HG03108 (cell line): ENCODE data around the gene TESK2.
A peak's percentile ranks its signal among the peaks of the same experiment; 100 is the strongest.
"Not testable (repeated sequence)": the region's sequence is repeated elsewhere in the genome, so short reads cannot be mapped to it uniquely, and the experiment has no call there.

Source experiments
- ATAC-seq: cut with Tn5 transposase; IDR thresholded peaks from one replicate; pipeline ENCODE4 v1.9.1; 2021; ENCODE audit warnings: moderate library complexity; ENCODE audit not compliant: unreplicated experiment

The TESK2 gene

GRCh38 chr1:45421935-45422334 is 69.0 kb downstream of the TESK2 start:
- ATAC-seq: no peak

GRCh38 chr1:45414746-45415145 is 76.2 kb downstream of the TESK2 start:
- no peak for ATAC-seq

DNA sequence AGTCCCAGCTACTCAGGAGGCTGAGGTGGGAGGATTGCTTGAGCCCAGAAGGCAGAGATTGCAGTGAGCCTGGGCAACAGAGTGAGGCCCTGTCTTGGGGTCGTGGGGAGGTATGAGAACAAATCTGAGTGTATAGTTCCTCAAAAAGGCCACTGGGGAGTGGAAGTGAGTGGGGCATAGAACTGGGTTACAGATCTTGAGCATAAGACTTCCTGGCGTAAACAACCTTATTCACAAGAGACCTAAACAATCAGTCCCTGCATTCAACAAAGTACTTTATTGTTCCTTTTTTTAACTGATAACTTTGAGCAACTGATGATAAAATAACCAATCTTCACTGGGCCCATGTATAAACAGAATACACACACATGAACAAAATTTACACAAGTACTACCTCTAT is 78.1 kb downstream of the TESK2 start:
- no peak for ATAC-seq

DNA sequence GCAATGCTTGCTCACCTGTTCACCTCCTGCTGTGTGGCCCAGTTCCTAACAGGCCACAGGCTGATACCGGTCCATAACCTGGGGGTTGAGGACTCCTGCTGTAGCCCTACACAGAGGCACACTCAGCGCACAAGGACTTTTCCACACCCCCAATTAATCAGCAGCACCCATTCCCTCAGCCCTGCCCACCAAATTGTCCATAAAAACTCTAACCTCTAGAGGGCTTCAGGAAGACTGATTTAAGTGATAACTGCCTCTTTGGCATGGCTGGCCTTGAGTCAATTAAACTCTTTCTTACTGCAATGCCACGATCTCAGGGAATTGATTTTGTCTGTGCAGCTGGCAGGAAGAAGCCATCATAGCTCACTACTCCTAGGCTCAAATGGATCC is 79.5 kb downstream of the TESK2 start:
- no peak for ATAC-seq

DNA sequence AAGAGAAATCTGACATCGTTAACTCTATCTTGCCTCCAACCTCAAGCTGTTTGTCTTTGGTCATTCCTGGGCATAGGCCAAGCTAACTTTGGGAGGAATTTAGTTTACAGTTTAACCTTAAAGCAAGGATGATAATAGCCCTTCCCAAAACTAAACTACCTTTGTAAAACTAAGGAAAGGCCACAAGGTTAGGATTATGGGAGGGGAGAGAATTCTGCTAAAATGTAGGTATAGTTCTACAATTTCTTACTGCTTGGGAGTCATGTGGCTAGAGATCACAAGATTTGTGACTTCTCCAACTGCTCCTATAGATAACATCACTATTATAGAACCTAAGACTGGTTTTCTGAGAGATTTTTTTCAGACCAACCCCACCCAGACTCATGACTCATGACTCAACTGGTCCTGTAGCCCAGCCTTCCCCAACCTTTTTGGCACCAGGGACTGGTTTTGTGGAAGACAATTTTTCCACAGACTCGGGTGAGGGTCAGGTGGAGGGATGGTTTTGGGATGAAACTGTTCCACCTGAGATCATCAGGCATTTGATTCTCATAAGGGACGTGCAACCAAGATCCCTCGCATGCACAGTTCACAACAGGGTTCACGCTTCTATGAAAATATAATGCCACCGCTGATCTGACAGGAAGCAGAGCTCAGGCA is 80.0 kb downstream of the TESK2 start:
- ATAC-seq: no peak

GRCh38 chr1:45409276-45409675 is 81.7 kb downstream of the TESK2 start:
- no peak for ATAC-seq

DNA sequence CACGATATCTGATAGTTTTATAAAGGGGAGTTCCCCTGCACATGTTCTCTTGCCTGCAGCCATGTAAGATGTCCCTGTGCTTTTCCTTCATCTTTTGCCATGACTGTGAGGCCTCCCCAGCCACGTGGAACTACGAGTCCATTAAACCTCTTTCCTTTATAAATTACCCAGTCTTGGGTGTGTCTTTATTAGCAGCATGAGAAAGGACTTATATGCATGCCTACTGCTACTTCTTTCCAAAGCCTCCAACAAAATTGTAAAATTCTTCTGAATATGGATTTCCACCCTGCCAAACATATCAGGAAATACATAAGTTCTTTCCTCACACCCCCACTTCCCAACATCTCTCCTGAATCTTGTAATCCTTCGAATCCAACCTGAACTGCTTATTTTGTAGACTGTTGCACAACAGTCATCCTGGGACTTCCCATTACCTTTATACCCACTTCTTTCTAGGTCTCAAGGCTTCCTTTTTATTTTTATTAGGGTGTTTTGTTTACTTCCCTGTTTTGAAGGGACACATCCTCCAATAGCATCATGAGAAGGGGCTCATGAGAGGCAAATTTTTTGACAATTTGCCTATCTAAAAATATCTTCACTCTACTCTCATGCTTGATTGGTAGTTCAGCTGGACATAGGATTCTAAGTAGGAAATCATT is 83.2 kb downstream of the TESK2 start:
- no peak for ATAC-seq

GRCh38 chr1:45405636-45406035 is 85.3 kb downstream of the TESK2 start:
- no peak for ATAC-seq

- no peak for ATAC-seq
Observed at GRCh38 chr1:45403718-45404117, 87.2 kb downstream of the TESK2 start.

GRCh38 chr1:45403298-45403697 is 87.7 kb downstream of the TESK2 start:
- ATAC-seq: no peak

GRCh38 chr1:45401524-45401923 is 89.4 kb downstream of the TESK2 start:
- no peak for ATAC-seq

DNA sequence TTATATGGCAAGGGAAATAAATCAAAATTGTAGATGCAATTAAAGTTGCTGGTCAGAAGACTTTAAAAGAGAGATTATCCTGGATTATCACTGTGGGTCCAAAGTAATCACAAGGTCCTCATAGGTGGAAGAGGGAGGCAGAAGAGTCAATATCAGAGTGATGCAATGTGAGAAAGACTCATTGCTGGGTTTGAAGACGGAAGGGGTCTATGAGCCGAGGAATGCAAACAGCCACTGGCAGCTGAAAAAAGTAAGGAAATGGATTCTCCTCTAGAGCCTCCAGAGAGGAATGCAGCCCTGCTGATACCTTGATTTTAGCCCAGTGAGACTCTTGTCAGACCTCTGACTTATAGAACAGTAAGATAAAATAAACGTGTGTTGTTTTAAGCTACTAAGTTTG is 90.9 kb downstream of the TESK2 start:
- no peak for ATAC-seq

- no peak for ATAC-seq
Observed at GRCh38 chr1:45397285-45397684, 93.7 kb downstream of the TESK2 start.

- ATAC-seq: no peak
Observed at GRCh38 chr1:45395582-45395981, 95.4 kb downstream of the TESK2 start.

- no peak for ATAC-seq
Observed at GRCh38 chr1:45395051-45395450, 95.9 kb downstream of the TESK2 start.

DNA sequence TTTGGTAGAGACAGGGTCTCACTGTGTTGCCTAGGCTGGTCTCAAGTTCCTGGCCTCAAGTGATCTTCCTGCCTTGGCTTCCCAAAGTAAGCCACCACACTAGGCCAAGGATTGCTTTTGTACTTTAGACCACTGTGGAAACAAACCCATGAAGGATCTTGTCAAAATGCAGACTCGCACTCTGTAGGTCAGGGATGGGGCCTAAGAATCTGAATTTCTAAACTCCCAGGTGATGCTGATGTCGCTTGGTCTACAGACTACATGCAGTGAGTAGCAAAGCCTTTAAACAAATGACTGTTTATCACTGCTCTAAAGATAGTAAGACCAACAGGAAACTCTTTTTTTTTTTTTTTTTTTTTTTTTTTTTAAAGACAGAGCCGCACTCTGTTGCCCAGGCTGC is 96.6 kb downstream of the TESK2 start:
- peak; percentile 74 for ATAC-seq

- peak; percentile 64 for ATAC-seq
Observed at GRCh38 chr1:45393718-45394302, 97.2 kb downstream of the TESK2 start.

GRCh38 chr1:45386219-45386618 is 104.7 kb downstream of the TESK2 start:
- no peak for ATAC-seq

DNA sequence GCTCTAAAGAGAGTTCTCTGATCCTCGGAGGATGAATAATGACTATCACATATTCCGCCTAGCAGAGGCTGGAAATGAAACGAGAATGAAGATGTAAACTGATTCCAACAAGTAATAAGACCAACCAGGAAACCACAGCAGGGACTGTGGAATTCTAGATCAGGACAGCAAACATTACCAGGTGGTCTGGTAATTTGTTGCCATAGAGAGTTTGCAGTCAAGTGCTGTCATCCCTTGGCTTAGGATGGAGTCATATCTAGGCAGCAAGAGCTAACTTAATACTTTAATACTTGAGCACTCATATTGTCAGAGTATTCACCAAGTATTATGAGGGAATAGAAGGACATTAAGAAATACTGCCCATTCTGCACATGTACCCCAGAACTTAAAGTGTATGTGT is 105.7 kb downstream of the TESK2 start:
- ATAC-seq: no peak

- not testable (repeated sequence) for ATAC-seq
Observed at GRCh38 chr1:45384213-45384612, 106.8 kb downstream of the TESK2 start.

- ATAC-seq: no peak
Observed at GRCh38 chr1:45383191-45383590, 107.8 kb downstream of the TESK2 start.

GRCh38 chr1:45381243-45381642 is 109.7 kb downstream of the TESK2 start:
- no peak for ATAC-seq

- no peak for ATAC-seq
Observed at GRCh38 chr1:45380730-45381129, 110.2 kb downstream of the TESK2 start.
